Activated gamma-delta T cell treated with Interleukin-2 at 50 U/mL for 16 hours (primary cell): ENCODE results near the gene SLC9A6.

Experiments used
- DNase-seq: peaks from one replicate; pipeline ENCODE4 v3.0.0-alpha.2; 2020

SLC9A6 gene

GRCh38 chrX:135985157-135985972 lies at the start of gene SLC9A6:
TSS of gene SLC9A6 (plus strand) at chrX:135985435. CDS start at chrX:135985659, 224 bp downstream.
- DNase-seq: peak; percentile 59

GRCh38 chrX:135944486-135944885 lies 40.7 kb upstream of the SLC9A6 start:
- DNase-seq: no peak

GRCh38 chrX:135951291-135951690 lies 33.9 kb upstream of the SLC9A6 start:
- DNase-seq: no peak

GRCh38 chrX:135973025-135973547 lies 12.1 kb upstream of the SLC9A6 start:
- no peak for DNase-seq

- DNase-seq: peak; percentile 76
Observed at GRCh38 chrX:135973548-135974278, 11.5 kb upstream of the SLC9A6 start, which contains the start of gene MMGT1. TSS of gene MMGT1 (minus strand) at chrX:135973988. CDS start at chrX:135973675, 313 bp downstream.

GRCh38 chrX:135974279-135974856 lies 10.9 kb upstream of the SLC9A6 start:
- DNase-seq: peak; percentile 69

GRCh38 chrX:135975421-135975820 lies 9.8 kb upstream of the SLC9A6 start:
- DNase-seq: no peak

- no peak for DNase-seq
Observed at GRCh38 chrX:135977611-135978010, 7.6 kb upstream of the SLC9A6 start.

- DNase-seq: no peak
Observed at GRCh38 chrX:135981010-135981409, 4.2 kb upstream of the SLC9A6 start.

- no peak for DNase-seq
Observed at GRCh38 chrX:135981668-135982067, 3.6 kb upstream of the SLC9A6 start.

- no peak for DNase-seq
Observed at GRCh38 chrX:135982860-135983259, 2.4 kb upstream of the SLC9A6 start.

- DNase-seq: no peak
Observed at GRCh38 chrX:135984256-135984655, 979 bp upstream of the SLC9A6 start.

GRCh38 chrX:135984791-135985156 lies 461 bp upstream of the SLC9A6 start:
- DNase-seq: no peak

GRCh38 chrX:135985973-135986310 lies 707 bp downstream of the SLC9A6 start:
- DNase-seq: no peak

- no peak for DNase-seq
Observed at GRCh38 chrX:135988245-135988644, 3.0 kb downstream of the SLC9A6 start.

GRCh38 chrX:136015016-136015415 lies 29.8 kb downstream of the SLC9A6 start:
- DNase-seq: no peak

GRCh38 chrX:136016881-136017280 lies 31.6 kb downstream of the SLC9A6 start:
- DNase-seq: no peak

GRCh38 chrX:136019226-136019625 lies 34.0 kb downstream of the SLC9A6 start:
- DNase-seq: no peak

GRCh38 chrX:136021160-136021559 lies 35.9 kb downstream of the SLC9A6 start:
- DNase-seq: no peak

GRCh38 chrX:136021903-136022302 lies 36.7 kb downstream of the SLC9A6 start:
- no peak for DNase-seq

GRCh38 chrX:136025091-136025490 lies 39.9 kb downstream of the SLC9A6 start:
- no peak for DNase-seq

GRCh38 chrX:136028383-136028984 lies 43.2 kb downstream of the SLC9A6 start:
- no peak for DNase-seq

GRCh38 chrX:136029766-136030165 lies 44.5 kb downstream of the SLC9A6 start:
- no peak for DNase-seq
